Tongue (tissue), 2 donors: ENCODE data around the gene FAM98C. TPM values are rescaled to one million over a fixed set of nuclear protein-coding genes. Genes with fewer than 3 reads are reported as not detected.
"Not testable (repeated sequence)": the region's sequence is repeated elsewhere in the genome, so short reads cannot be mapped to it uniquely, and the experiment has no call there.

Experiments
- DNase-seq: peaks from one replicate; pipeline ENCODE4 v3.0.0-alpha.2; 2015
- total RNA-seq: library from RNA; depleted of rRNA; stranded (reverse); fragments of >200 nt; gene quantifications from one replicate; pipeline ENCODE4 v1.2.3, GENCODE V29; 2014

The FAM98C gene
- total RNA-seq, 1 donor from 2014 or later, result 7.2 TPM

GRCh38 chr19:38427035-38427677, 24.3 kb downstream of the FAM98C start:
- DNase-seq, result not testable (repeated sequence)

DNA sequence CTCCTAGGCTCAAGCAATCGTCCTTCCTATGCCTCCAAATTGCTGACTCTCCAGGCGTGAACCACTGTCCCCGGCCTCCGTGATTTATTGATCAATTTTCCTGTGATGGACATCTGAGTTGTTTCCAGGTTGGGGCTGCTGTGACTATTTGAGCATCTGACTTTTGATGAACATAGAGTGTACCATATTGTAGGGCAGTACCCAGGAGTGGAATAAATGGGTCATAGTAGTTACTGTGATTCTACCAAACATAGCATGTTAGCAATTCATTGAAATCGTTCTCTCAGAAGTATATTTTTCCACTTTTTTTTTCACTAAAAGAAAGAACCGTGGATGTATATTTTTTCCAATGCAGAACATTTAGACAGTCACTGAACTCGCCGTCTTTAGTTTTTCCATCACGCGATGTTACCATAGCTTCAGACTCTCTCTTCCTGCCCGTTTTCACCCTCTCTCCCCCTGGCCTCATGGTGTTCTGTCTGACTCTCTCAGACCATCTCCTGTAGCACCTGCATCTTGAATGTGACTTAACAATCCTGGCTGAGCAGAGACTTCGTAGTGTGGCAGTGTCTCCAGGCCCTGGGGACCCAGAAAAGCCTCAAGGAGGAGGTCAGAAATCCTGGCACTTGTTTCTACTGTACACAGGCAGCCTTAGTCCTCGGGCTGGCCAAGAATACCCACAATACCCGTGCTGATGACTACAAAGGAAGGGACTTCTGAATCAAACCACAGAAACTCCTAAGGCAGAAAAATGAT, 26.3 kb downstream of the FAM98C start:
- no peak for DNase-seq

GRCh38 chr19:38429811-38430156, 26.9 kb downstream of the FAM98C start:
- DNase-seq, result no peak

GRCh38 chr19:38430931-38431330, 28.0 kb downstream of the FAM98C start:
- DNase-seq, result no peak

DNA sequence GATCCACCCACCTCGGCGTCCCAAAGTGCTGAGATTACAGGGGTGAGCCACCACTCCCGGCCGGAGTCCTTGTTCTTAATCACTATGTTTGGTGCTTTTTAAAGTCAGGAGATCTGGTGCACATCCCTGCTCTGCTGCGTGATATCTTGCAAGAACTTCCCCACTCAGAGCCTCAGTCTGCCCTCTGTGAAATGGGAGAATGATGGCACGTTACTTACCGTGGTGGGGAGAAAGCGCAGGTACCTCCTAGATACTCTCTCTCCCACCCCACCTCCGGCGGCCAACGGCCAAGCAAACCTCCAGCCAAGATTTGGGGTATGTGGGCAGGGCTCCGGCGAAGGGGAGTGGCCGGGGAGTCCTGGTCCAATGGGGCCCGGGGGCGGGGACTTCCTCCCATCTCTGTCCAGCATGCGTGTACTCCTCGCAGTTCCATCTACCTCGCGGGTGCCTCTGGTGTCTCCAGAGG, 30.4 kb downstream of the FAM98C start, which contains the start of gene RYR1:
RYR1 (plus strand) TSS at position 424 of the 466 bp plus-strand sequence. CDS start 139 bp downstream, outside the sequence.
- DNase-seq, result peak; percentile 90

- DNase-seq, result peak; percentile 97
Observed at GRCh38 chr19:38434549-38435051, 31.7 kb downstream of the FAM98C start.

- no peak for DNase-seq
Observed at GRCh38 chr19:38437295-38437694, 34.4 kb downstream of the FAM98C start.

DNA sequence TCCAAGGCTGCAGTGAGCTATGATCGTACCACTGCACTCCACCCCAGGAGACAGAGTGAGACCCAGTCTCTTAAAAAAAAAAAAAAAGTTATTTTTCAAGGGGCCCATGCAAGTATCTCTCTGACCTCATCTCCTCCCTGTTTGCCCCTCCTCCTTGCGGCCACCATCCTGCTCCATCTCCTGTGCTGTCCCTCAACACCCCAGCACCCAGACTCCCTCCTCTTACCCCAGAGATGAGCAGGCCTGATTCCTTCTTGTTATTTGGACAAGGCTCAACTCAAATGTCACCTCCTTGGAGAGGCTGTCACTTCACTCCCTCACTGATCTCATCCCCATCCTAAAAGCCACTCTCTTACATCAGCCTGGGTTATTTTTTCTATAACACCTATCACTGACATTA, 35.0 kb downstream of the FAM98C start:
- no peak for DNase-seq

- DNase-seq, result no peak
Observed at GRCh38 chr19:38440592-38440991, 37.7 kb downstream of the FAM98C start.

DNA sequence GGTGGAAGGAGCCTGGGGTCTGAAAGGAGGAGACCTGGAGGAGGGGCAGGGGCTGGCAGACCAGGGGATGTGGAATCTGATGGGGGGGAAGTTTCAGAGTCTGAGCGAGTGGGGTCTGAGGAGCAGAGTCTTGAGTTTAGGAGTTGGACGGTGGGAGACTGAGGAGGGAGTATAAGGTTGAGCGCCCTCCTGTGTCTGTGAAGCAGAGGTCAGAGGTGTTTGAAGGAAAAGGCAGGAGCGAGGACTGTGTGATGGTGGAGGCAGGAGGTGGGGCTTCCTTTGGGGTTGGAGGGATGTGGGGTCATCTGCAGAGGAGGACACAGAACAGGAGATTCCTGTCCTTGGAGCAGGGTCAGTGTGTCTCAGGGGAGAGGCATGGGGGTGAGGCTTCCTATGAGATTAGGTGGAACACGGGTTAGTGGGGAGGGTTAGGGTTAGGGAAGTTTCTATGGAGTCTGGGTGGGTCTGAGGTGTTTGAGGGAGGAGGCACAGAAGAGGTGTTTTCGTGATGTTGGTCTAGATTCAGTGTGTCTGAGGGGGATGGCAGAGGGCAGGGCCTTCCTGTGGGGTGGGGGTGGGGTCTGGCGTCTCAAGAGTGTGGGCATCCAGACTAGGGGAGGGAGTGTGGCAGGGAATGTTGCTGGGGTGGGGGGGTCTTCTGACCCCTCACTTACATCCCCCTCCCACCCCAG, 38.9 kb downstream of the FAM98C start:
- DNase-seq, result no peak

GRCh38 chr19:38442736-38443135, 39.8 kb downstream of the FAM98C start:
- DNase-seq, result no peak

DNA sequence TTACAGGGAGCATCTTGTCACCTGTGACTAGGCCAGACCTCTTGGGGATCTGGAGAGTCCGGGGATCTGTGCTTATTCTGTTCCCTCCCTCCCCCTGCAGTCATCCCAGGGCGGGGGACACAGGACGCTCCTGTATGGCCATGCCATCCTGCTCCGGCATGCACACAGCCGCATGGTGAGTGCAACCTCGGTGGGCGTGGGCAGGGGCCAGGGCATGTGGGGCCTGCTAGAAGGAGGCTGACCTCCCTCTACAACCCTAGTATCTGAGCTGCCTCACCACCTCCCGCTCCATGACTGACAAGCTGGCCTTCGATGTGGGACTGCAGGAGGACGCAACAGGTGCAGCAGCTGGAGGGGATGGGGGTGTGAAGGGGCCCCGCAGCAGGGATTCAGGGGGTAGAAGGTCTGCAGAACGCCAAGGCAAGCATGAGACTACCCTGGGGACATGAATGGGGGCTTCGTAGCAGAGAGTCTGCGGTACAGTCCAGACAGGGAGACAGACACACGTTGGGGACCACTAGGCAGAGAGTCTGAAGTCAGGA, 40.6 kb downstream of the FAM98C start:
- peak; percentile 18 for DNase-seq

DNA sequence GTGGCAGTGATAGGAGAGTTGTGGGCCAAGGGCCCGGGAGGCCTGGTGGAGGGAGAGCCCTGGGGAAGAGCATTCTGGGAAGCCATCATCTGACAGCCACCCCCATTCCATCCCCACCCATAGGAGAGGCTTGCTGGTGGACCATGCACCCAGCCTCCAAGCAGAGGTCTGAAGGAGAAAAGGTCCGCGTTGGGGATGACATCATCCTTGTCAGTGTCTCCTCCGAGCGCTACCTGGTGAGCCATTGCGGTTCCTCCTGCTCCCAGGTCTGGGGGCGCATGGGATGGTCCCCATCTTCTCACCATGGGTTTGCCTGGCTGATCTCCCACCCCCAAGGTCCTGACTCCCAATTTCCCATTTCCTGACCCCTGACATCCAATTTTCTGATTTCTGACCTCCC, 41.1 kb downstream of the FAM98C start:
- DNase-seq, result no peak

- no peak for DNase-seq
Observed at GRCh38 chr19:38445362-38445761, 42.5 kb downstream of the FAM98C start.

- DNase-seq, result no peak
Observed at GRCh38 chr19:38448225-38448624, 45.3 kb downstream of the FAM98C start.

- DNase-seq, result no peak
Observed at GRCh38 chr19:38449518-38449917, 46.6 kb downstream of the FAM98C start.

GRCh38 chr19:38451036-38451435, 48.1 kb downstream of the FAM98C start:
- no peak for DNase-seq

DNA sequence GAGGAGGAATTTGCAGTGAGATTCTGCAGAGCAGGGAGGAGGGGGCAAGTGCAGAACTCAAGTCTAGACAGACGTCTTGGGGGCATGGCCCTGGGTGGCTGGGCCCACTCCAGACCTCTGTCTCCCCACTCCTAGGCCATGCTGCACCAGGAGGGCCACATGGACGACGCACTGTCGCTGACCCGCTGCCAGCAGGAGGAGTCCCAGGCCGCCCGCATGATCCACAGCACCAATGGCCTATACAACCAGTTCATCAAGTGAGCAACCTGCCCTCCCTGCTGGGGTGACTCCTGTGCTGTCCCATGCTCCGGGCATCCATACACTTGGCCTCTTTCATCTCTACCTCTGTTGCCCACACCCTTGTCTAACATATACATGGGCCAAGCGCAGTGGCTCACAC, 48.7 kb downstream of the FAM98C start:
- DNase-seq, result no peak

GRCh38 chr19:38452430-38453366, 49.8 kb downstream of the FAM98C start:
- DNase-seq, result peak; percentile 19

DNA sequence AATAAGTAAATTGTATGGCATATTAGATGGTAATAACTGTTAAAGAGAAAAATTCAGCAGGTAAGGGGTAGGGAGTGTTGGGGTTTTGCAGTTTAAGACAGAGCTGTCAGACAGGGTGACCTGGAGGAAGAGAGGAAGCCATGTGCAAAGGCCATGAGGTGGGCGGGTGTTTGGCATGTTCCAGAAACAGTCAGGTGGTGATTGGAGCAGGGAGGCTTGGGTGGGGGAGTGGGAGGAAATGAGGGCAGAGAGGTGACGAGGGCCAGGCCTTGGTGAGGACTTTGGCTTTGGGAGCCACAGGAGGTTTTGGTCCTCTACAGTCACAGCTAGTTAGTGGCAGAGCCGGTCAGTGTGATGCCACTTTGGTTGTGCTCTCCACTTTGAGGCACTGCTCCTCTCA, 50.7 kb downstream of the FAM98C start:
- no peak for DNase-seq

- peak; percentile 67 for DNase-seq
Observed at GRCh38 chr19:38455031-38455430, 52.1 kb downstream of the FAM98C start.

- DNase-seq, result no peak
Observed at GRCh38 chr19:38457202-38457601, 54.3 kb downstream of the FAM98C start.
